ENCODE data around the gene CHST3. TPM values are rescaled to one million over a fixed set of nuclear protein-coding genes. Genes with fewer than 3 reads are reported as not detected.

Gene CHST3
- polyA plus RNA-seq, 1 donor from 2014 or later = 4.1 TPM

GRCh38 chr10:71978476-71978875 is 14.3 kb downstream of the CHST3 start:
- H3K79me2 ChIP-seq (replicated peaks; ENCODE audit: insufficient read depth, low read length) = no peaks in the 10 kb centered on the region
- no peaks in the 10 kb centered on the region for H3F3A ChIP-seq (ENCODE audit: insufficient read depth, low read length, poor library complexity, severe bottlenecking)
- H2AFZ ChIP-seq (ENCODE audit: low read depth, low read length) = no peak overlapping the region
- no peaks in the 10 kb centered on the region for H3K27me3 ChIP-seq (ENCODE audit: insufficient read depth, low read depth, low read length)
- H3K27ac ChIP-seq (ENCODE audit: low read length) = no peak overlapping the region
- H3K4me2 ChIP-seq (ENCODE audit: low read length) = no peak overlapping the region
- no peaks in the 10 kb centered on the region for H4K20me1 ChIP-seq (ENCODE audit: insufficient read depth)
- no peaks in the 10 kb centered on the region for H3K36me3 ChIP-seq (ENCODE audit: insufficient read depth, low read length)
- H3K4me3 ChIP-seq (ENCODE audit: low read length) = no peak overlapping the region
- H3K9me3 ChIP-seq (ENCODE audit: low read length) = no peaks in the 10 kb centered on the region
- no peaks in the 10 kb centered on the region for H3K9me2 ChIP-seq (ENCODE audit: insufficient read depth, low read length)
- TF ChIP-seq, protein P1, sequence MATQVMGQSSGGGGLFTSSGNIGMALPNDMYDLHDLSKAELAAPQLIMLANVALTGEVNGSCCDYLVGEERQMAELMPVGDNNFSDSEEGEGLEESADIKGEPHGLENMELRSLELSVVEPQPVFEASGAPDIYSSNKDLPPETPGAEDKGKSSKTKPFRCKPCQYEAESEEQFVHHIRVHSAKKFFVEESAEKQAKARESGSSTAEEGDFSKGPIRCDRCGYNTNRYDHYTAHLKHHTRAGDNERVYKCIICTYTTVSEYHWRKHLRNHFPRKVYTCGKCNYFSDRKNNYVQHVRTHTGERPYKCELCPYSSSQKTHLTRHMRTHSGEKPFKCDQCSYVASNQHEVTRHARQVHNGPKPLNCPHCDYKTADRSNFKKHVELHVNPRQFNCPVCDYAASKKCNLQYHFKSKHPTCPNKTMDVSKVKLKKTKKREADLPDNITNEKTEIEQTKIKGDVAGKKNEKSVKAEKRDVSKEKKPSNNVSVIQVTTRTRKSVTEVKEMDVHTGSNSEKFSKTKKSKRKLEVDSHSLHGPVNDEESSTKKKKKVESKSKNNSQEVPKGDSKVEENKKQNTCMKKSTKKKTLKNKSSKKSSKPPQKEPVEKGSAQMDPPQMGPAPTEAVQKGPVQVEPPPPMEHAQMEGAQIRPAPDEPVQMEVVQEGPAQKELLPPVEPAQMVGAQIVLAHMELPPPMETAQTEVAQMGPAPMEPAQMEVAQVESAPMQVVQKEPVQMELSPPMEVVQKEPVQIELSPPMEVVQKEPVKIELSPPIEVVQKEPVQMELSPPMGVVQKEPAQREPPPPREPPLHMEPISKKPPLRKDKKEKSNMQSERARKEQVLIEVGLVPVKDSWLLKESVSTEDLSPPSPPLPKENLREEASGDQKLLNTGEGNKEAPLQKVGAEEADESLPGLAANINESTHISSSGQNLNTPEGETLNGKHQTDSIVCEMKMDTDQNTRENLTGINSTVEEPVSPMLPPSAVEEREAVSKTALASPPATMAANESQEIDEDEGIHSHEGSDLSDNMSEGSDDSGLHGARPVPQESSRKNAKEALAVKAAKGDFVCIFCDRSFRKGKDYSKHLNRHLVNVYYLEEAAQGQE (IDR thresholded peaks at IDR 0.05; ENCODE audit: borderline replicate concordance) = no peak
- TF ChIP-seq POLR2AphosphoS5 (IDR thresholded peaks at IDR 0.05) (no peak), EZH2 (IDR thresholded peaks at IDR 0.05; ENCODE audit: borderline replicate concordance, insufficient read depth, low read length, poor library complexity, severe bottlenecking) (no peak), SMC3 (conservative IDR thresholded peaks at IDR 0.05; ENCODE audit: poor library complexity) (no peak), TAF1 (IDR thresholded peaks at IDR 0.05; ENCODE audit: low read depth) (no peak), RAD21 (conservative IDR thresholded peaks at IDR 0.05) (no peak), EP300 (conservative IDR thresholded peaks at IDR 0.05; ENCODE audit: poor library complexity, severe bottlenecking) (no peak), MXI1 (conservative IDR thresholded peaks at IDR 0.05; ENCODE audit: poor library complexity, severe bottlenecking) (no peak)
- TF ChIP-seq, protein P2, sequence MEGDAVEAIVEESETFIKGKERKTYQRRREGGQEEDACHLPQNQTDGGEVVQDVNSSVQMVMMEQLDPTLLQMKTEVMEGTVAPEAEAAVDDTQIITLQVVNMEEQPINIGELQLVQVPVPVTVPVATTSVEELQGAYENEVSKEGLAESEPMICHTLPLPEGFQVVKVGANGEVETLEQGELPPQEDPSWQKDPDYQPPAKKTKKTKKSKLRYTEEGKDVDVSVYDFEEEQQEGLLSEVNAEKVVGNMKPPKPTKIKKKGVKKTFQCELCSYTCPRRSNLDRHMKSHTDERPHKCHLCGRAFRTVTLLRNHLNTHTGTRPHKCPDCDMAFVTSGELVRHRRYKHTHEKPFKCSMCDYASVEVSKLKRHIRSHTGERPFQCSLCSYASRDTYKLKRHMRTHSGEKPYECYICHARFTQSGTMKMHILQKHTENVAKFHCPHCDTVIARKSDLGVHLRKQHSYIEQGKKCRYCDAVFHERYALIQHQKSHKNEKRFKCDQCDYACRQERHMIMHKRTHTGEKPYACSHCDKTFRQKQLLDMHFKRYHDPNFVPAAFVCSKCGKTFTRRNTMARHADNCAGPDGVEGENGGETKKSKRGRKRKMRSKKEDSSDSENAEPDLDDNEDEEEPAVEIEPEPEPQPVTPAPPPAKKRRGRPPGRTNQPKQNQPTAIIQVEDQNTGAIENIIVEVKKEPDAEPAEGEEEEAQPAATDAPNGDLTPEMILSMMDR (IDR thresholded peaks at IDR 0.05; ENCODE audit: poor library complexity, severe bottlenecking) = no peak
- H3K9ac ChIP-seq (ENCODE audit: low read length) = no peak overlapping the region

DNA sequence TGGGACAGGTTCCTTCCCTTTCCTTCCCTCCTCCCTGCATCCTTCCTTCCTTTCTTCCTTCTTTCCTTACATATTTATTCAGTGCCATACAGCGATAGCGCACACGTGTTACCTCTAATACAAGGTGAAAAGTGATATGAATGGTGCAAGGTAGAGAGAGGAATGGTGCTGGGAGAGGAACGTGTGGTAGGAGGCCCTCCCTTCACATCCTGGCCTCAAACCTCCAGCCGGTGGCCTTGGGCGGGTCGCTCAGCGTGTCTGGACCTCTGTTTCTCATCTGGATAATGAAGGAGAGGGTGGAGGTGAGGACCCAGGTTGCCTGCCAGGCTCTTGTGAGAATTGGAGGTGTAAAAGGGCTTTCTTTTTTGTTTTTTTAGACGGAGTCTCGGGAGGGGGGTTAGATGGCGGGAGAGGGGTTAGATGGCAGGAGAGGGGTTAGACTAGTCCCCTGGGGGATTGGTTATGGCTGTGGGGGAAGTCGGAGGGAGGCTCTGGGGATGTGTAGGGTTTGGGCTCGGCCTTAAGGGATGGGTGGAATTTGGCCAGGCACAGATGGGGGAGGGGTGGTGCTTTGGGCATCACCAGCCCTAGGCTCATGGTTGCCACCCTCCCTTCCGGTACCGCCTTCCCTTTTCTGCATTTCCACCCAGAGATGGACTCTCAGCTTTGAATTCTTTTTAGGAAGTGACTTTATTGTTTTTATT is 14.9 kb downstream of the CHST3 start:
- no peak for TF ChIP-seq EZH2 (IDR thresholded peaks at IDR 0.05; ENCODE audit: borderline replicate concordance, insufficient read depth, low read length, poor library complexity, severe bottlenecking)
- TF ChIP-seq, protein P1 (IDR thresholded peaks at IDR 0.05; ENCODE audit: borderline replicate concordance) = no peak
- no peak overlapping the region for H2AFZ ChIP-seq (ENCODE audit: low read depth, low read length)
- no peaks in the 10 kb centered on the region for H3F3A ChIP-seq (ENCODE audit: insufficient read depth, low read length, poor library complexity, severe bottlenecking)
- no peak overlapping the region for H3K4me3 ChIP-seq (ENCODE audit: low read length)
- H3K9me3 ChIP-seq (ENCODE audit: low read length) = no peaks in the 10 kb centered on the region
- no peaks in the 10 kb centered on the region for H3K9me2 ChIP-seq (ENCODE audit: insufficient read depth, low read length)
- no peaks in the 10 kb centered on the region for H4K20me1 ChIP-seq (ENCODE audit: insufficient read depth)
- no peaks in the 10 kb centered on the region for H3K79me2 ChIP-seq (replicated peaks; ENCODE audit: insufficient read depth, low read length)
- no peaks in the 10 kb centered on the region for H3K36me3 ChIP-seq (ENCODE audit: insufficient read depth, low read length)
- no peak overlapping the region for H3K9ac ChIP-seq (ENCODE audit: low read length)
- H3K4me2 ChIP-seq (ENCODE audit: low read length) = no peak overlapping the region
- H3K27me3 ChIP-seq (ENCODE audit: insufficient read depth, low read depth, low read length) = no peaks in the 10 kb centered on the region
- H3K27ac ChIP-seq (ENCODE audit: low read length) = no peak overlapping the region
